GM19035 (cell line): Measurements from ENCODE around the gene MYH11.
A peak's percentile ranks its signal among the peaks of the same experiment; 100 is the strongest.

Experiments
- ATAC-seq: cut with Tn5 transposase; IDR thresholded peaks from one replicate; pipeline ENCODE4 v1.9.1; 2021; ENCODE audit not compliant: unreplicated experiment

MYH11 gene

DNA sequence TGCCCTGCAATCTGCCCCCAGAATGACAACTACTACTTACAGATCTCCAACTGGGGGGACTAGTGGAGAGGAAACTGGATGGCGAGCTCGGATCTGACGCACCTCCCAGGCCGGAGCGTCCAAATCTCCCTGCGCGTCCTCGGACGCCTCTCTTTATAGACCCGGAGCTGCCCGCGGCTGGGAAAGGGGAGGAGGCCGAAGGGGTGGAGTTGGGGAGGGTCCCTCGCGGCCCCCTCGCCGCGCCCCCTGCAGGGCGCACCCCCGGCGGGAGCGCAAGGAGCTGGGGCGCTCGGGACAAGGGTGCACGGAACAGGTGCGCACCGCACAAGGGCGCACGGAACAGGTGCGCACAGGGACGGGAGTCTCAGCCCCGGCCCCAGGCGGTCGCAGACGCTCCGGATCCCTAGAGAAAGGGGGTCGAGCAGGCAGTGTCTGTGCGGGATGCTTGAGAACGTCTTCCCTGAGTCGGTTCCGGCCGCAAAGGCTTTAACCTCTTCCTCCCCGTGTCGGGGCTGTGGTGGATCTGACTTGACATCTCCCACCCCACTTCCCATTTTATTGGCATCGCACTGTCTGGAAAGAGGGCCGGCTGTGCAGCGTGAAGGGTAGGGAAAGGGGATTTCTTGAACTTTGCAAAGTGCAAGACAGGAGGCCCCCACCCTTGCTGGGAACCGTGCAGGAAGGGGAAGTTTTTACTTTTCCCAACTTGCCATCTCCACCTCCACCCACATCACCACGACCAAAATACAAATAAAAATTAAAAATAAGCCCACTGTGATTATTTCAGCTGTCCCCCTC is at the start of gene MYH11:
Gene MYH11, minus strand, starts transcription at position 128 of the 798 bp plus-strand sequence. CDS start 18,776 bp downstream, outside the sequence.
- ATAC-seq: no peak

DNA sequence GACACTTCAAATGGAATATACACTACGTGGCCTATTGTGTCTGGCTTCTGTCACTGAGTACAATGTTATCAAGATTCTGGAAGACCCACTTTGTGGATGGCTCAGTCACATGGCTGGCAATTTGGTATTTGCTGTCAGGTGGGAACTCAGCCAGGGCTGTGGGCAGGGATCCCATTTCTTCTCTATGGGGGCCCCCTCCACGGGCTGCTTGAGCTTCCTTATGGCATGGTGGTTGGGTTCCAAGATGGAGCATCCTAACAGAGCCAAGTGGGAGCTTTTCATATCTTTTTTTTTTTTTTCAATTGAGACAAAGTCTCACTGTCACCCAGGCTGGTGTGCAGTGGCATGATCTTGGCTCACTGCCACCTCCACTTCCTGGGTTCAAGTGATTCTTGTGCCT is 49.6 kb upstream of the MYH11 start:
- ATAC-seq: no peak

DNA sequence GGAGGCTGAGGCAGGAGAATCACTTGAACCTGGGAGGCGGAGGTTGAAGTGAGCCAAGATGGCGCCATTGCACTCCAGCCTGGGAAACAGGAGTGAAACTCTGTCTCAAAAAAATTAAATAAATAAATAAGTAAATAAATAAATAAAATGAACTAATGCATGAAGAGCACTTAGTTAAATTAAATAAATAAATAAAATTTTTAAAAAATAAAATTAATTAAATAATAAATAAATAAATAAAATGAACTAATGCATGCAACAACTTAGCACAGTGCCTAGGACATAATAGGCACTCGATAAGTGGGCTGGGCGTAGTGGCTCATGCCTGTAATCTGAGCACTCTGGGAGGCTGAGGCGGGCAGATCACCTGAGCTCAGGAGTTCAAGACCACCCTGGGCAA is 47.1 kb upstream of the MYH11 start:
- ATAC-seq: no peak

DNA sequence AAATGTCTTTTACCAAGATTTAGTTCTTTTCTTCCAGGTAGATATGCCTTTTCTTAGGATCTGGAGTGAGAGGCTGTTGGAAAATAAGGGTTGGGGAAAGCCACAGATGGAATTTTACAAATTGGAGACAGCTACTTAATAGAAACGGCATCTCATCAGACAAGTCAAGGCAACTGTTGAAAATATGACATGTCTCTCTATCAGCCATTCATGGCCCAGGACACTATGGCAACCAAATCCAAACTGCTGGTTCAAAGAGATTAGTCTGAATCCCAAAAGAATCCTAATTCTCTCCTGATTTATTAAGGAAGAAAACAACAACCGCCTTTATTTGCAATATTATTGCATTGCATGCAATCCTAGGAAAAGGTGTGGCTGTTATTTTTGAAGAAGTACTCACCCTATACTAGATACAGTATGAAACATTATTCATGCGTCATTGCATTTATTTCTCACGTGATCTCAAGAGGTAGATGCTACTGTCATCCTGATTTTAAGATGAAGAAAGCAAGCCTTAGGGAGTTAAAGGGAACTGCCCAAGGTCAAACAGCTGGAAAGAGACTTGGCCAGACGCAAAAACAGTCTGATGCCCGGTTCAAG is 44.2 kb upstream of the MYH11 start:
- no peak for ATAC-seq

DNA sequence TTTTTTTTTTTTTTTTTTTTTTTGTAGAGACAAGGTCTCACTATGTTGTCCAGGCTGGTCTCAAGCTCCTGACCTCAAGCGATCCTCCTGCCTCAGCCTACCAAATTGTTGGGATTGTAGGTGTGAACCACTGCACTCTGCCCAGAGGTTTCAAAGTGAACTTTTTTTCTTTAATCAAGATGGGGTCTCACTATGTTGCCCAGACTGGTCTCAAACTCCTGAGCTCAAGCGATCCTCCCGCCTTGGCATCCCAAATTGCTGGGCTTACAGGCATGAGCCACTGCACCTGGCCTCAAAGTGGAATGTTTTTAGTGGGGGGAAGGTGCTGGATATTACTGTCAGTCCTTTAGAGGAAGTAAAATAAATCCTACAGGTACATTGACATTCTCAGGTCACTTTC is 43.5 kb upstream of the MYH11 start:
- no peak for ATAC-seq

DNA sequence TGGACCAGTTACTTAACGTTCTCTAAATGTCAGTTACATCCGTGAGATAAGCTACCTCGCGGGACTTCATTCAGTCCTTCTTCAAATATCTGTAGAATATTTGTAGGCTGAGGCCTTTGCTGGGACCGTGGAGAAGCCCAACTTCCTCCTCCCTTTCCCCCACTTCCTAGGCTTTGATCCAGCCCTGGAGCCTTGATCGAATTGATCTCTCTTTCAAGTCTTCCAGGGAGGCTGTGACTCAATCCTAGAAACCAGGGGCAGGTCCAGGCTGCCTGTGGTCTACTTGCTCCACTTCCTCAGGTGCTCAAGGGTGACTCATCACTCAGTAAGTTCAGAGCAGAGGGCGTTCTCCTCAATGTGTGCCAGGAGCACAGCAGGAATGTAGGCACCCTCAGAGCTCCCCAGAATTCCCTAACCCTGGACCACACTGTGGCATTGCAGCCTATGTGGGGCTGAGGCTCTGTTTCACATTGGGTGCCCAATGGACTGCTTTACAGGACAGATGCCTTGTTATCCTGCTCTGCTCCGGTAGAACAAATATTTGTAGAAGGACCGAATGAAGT is 42.8 kb upstream of the MYH11 start:
- ATAC-seq: peak; percentile 62

DNA sequence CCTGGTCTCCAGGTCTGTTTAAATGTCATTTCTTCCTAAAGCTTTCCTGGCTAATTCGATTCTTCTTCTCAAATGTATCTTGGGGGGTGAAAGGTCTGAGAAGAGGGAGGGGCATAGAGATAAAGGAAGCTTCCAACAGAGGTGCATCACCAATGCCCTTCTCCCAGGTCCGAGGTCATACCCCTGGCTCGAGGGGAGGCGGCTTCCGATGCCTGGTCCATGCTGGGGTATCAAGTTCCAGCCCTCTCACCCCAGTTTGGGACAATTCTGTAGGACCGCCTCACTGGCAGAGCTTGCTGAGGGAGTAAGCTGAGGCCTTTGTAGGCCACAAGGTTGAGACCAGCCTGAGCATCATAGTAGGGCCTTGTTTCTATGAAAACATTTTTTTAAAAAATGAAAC is 41.8 kb upstream of the MYH11 start:
- ATAC-seq: no peak

DNA sequence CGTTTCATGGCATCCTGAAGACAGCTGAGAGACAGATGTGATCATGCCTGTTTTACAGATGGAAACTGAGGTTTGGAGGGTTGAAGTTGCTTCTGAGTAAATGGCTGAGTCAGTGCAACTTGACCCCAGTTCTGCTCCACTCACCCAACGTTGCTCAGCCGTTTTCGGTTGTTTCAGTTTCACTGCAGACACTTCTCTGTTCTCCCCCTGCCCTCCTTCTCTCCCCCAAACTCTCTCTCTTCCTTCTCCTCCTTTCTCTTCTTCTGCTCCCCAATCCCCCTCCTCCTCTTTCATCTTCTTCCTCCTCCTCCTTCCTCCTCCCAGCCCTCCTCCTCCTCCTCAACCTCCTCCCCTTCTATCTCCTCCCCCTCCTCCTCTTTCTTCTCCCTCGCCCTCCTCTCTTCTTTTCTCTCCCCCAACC is 41.0 kb upstream of the MYH11 start:
- ATAC-seq: no peak

DNA sequence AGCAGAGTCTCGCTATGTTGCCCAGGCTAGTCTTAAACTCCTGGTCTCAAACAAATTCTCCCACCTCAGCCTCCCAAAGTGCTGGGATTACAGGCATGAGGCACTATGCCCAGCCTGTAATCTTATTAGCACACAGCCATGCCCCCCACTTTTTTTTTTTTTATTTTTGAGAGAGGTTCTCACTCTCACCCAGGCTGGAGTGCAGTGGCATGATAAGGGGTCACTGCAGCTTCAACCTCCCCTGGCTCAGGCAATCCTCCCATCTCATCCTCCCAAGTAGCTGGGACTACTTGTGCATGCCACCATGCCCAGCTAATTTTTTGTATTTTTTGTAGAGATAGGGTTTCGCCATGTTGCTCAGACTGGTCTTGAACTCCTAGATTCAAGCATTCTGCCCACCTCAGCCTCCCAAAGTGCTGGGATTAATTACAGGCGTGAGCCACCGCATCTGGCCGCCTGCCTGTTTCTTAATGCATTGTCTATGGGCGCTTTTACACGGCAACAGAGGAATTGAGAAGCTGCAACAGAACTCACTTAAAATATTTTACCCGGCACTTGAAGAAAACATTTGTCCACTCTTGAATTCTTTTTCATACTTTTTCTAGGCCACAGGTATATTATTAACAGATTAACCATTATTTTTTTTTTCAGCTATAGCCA is 40.4 kb upstream of the MYH11 start:
- ATAC-seq: no peak

DNA sequence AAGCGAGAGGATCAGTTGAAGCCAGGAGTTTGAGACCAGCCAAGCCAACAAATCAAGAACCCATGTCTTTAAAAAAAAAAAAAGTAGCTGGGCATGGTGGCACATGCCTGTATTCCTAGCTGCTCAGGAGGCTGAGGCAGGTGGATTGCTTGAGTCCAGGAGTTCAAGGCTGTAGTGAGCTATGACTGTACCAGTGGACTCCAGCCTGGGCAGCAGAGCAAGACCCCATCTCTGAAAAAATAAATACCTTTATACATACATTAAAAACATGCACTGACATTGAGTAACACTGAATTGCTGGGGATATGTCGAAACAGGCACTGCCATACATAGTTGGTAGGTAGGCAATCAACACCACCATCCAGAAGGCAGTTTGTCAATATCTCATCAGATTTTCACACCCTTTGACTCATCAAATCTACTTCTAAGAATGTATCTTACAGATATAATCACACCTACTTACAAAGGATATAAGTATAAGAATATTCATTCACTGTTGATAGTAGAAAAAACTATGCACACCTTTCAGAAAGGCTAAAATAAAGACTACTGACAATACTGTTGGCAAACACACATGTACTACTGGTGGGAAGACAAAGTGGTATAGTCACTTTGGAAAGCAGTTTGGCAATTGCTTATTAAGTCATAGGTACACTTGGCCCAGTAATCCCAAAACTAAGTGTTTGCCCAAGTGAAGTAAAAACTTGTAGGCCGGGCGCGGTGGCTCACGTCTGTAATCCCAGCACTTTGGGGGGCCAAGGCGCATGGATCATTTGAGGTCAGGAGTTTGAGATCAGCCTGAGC is 37.9 kb upstream of the MYH11 start:
- ATAC-seq: no peak

DNA sequence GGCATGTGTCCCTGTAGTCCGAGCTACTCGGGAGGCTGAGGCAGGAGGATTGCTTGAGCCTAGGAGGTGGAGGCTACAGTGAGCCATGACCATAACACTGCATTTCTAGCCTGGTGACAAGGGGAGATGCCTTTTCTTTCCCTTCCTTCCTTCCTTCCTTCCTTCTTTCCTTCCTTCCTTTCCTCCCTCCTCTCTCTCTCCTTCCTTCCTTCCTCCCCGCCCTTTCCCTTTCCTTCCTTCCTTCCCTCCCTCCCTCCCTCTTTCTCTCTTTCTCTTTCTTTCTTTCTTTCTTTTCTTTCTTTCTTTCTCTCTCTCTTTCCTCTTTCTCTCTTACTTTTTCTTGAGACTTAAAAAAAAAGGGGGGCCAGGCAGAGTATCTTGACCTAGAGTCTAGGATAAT is 34.7 kb upstream of the MYH11 start:
- no peak for ATAC-seq

DNA sequence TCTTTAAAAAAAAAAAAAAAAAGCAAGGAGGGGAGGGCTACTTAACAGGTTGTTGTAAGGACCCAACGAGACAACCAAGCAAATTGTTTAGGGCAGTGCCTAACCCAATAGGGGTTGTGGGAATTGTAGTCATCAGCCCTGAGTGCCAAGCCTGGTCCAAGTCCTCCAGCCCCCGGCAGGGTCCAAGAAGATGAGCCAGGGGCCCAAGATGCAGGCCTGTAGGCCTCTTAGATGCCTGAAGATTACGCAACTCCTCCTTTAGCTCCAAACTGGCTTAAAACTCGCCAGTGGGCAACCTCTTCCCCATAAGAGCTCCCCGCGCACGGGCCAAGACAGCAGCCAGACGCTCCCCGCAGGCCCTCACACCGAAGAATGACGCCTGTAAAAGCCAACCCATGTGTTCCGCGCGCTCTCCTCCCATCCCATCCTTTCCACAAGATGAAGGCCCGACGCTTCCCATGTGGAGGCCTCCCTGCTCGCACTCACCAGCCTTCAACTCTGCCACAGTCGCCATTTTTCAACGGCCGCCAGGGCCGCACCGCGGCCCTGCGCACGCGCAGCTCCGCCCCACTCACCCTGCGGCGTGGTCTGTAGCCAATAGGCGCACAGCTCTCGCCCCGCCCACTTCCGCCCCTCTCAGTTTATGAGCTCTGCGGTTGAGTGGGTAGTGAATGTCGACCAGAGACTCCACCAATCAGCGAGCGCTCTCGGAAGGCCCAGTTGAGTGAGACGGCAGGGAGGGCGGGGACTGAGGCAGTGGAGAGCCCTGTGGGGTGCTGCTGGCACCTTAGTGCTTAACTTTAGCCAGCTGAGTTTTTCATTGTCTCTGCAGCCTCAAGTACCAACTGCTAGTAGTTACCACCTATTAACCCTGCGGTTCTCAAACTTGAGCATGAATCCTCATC is 31.5 kb upstream of the MYH11 start, which contains the start of gene CEP20:
Gene CEP20, minus strand, starts transcription at position 532 of the 905 bp plus-strand sequence. Its CDS starts 18 bp downstream, at position 514.
- peak; percentile 97 for ATAC-seq

DNA sequence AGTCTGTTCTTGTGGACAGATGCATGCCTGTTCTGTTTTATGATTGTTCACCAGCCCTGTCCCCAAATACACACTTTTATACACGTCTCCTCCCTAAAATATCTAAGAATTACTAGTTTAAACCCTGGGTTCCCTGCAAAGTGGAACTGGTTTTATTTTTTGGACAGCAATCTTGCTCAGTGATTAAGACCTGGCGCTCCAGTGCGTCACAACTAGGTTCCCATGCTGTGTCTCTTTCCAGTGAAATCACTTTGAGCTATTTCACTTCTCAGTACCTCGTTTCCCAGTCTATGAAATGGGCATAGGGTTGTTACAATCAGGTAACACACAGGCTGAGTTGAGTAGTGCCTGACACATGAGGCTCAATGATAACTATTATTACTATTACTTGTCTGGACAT is 30.5 kb upstream of the MYH11 start:
- no peak for ATAC-seq

DNA sequence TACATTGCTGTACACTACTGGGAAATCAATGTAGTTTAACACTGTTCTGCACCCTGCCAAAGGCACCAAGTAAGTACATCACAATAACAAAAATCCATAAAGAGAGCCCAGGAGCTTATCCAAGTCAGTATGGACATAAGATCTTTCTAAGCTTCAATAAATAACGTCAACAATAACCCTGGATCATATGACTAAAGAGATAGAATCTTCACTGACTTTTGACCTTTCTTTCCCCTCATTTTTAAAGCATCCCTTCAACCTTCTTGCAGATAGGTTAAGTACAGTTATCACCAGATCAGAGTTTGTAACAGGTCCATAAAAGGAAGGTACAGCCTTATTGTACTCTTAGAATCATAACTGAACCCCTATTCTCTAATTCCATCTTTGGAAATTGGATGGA is 29.2 kb upstream of the MYH11 start:
- no peak for ATAC-seq

DNA sequence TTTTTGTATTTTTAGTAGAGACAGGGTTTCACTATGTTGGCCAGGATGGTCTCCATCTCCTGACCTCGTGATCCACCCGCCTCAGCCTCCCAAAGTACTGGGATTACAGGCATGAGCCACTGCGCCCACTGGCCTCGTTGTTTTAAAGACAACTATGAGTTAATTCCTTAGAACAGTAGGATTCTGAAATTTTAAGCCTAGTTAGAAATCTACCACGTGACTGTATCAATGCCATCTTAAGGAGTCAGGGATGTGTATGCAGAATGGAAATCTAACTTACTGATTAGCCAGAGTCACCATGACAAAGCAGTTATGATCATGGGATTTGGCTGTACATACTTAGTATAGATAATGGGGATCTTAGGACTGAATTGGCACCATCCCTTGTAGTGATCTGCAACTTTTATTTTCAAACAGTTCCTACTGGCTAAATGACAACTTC is 28.8 kb upstream of the MYH11 start:
- ATAC-seq: no peak

DNA sequence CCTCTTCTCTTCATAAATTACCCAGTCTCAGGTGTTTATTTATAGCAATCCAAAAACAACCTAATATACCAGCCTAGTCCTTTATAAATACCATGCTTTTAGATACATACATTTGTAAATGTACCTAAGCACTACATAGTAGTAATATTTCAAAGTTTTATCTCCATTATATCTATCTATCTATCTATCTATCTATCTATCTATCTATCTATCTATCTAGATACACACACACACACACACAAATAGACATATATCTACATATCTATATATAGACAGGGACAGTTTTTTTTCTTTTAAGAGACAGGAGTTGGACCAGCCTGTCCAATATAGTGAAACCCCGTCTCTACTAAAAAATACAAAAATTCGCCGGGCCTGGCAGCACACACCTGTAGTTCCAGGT is 25.7 kb upstream of the MYH11 start:
- no peak for ATAC-seq

DNA sequence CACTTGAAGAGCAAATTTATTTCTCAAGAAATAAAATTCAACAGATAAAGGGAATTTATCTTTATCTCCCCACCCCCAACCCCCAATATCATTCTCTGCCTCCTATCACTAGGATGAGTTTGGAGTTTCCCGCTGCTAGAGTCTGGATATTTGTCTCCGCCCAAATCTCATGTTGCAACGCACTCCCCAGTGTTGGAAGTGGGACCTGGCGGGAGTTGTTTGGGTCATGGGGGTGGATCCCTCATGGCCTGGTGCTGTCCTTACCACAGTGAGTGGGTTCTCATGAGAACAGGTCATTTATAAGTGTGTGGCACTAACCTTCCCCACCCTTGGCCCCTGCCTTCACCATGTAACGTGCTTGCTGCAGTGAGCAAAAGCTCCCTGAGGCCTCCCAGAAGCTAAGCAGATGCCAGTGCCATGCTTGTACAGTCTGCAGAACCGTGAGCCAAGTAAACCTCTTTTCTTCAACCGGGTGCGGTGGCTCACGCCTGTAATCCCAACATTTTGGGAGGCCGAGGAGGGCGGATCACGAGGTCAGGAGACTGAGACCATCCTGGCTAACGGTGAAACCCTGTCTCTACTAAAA is 25.1 kb upstream of the MYH11 start:
- ATAC-seq: no peak

DNA sequence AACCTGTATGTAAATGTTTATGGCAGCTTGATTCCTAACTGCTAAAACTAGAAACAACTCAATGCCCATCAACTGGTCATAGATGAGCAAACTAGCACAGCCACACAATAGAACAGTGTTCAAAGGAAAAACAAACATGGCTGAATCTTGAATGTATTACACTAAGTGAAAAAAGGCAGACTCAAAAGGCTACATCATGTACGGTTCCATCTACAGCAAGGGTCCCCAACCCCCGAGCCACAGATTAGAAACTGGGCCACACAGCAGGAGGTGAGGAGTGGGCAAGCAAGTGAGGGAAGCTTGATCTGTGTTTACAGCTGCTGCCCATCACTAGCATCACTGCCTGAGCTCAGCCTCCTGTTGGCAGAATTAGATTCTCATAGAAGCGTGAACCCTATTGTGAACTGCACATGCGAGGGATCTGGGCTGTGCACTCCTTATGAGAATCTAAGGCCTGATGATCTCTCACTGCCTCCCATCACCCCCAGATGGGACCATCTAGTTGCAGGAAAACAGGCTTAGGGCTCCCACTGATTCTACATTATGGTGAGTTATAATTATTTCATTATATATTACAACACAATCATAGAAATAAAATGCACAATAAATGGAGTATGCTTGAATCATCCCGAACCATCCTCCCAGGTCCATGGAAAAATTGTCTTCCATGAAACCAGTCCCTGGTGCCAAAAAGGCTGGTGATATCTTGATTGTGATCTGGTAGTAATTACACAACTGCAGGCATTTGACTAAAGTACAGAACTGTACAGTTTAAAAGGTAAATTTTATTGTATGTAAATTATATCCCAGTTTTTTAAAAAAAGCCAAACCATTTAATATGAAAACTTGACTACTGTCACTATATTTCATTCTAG is 23.8 kb upstream of the MYH11 start:
- no peak for ATAC-seq
